Body of pancreas (tissue), 4 donors: ENCODE measurements around the gene IL19.

ENCODE experiments used
- POLR2A ChIP-seq, 3 donors: fragments of 450-650 bp; IDR thresholded peaks; one replicate each; pipeline ENCODE4 v1.6.1; 2016; ENCODE audit warnings: antibody characterized with exemption in 3 of 3, mild to moderate bottlenecking in 2 of 3
- TF ChIP-seq, protein P1 (sequence below), 7 experiments: fragments of 450-650 bp in 4 of 7; fragments of 200-600 bp in 3 of 7; sonication (generic) in 3 of 7; IDR thresholded peaks; one replicate each; pipeline ENCODE4 v1.5.1; 2016 to 2019; ENCODE audit warnings: antibody characterized with exemption in 7 of 7

DNA sequence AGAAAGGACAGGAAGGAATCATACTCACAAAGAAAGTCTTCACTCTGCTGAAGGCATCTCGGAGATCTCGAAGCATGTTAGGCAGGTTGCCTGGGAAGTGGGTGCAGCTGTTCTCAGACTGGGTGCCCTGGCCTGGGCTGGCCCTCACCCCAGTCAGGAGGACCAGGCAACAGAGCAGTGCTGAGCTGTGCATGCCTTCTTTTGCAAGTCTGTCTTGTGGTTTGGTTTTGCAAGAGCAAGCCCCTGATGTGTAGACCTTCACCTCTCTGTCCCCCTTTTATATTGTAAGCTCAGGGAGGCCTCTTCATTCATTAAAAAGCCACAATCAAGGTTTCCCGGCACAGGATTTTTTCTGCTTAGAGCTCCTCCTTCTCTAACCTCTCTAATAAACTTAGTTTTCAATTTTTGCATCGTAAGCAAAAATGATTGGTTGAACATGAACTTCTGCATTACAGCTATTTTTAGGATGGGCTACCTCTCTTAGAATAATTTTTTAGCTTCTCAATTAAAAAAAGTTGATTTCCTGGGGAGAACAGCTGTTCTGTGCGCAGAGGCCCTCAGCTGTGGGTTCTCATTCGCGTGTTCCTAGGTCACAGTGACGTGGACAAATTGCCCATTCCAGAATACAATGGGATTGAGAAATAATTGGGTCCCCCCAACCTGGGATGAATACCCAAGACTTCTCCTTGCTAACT is 1.8 kb downstream of the IL19 start, which contains the start of gene IL10:
- TF ChIP-seq, protein P1, sequence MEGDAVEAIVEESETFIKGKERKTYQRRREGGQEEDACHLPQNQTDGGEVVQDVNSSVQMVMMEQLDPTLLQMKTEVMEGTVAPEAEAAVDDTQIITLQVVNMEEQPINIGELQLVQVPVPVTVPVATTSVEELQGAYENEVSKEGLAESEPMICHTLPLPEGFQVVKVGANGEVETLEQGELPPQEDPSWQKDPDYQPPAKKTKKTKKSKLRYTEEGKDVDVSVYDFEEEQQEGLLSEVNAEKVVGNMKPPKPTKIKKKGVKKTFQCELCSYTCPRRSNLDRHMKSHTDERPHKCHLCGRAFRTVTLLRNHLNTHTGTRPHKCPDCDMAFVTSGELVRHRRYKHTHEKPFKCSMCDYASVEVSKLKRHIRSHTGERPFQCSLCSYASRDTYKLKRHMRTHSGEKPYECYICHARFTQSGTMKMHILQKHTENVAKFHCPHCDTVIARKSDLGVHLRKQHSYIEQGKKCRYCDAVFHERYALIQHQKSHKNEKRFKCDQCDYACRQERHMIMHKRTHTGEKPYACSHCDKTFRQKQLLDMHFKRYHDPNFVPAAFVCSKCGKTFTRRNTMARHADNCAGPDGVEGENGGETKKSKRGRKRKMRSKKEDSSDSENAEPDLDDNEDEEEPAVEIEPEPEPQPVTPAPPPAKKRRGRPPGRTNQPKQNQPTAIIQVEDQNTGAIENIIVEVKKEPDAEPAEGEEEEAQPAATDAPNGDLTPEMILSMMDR (IDR thresholded peaks at IDR 0.05) = no peak
- peak in 1 of 3 donors; percentile 31 for TF ChIP-seq POLR2A (IDR thresholded peaks at IDR 0.05)
